GM18526 (cell line): ENCODE measurements around the gene BID.

Source experiments
- POLR2A ChIP-seq: IDR thresholded peaks from 3 replicates; pipeline ENCODE4 v1.6.1; 2011; ENCODE audit not compliant: insufficient read length; ENCODE audit errors: extremely low read depth

The BID gene

GRCh38 chr22:17807578-17808410, 33.5 kb upstream of the BID start:
- no peak for TF ChIP-seq POLR2A

- no peak for TF ChIP-seq POLR2A
These were observed 32.8 kb upstream of the BID start for GRCh38 chr22:17807086-17807485.

- no peak for TF ChIP-seq POLR2A
These were observed 32.2 kb upstream of the BID start for GRCh38 chr22:17806437-17806836.

GRCh38 chr22:17804331-17805080, 30.2 kb upstream of the BID start:
- TF ChIP-seq POLR2A: no peak

- TF ChIP-seq POLR2A: no peak
These were observed 29.5 kb upstream of the BID start for GRCh38 chr22:17803609-17804270.

GRCh38 chr22:17802822-17803221, 28.6 kb upstream of the BID start:
- no peak for TF ChIP-seq POLR2A

GRCh38 chr22:17802411-17802810, 28.1 kb upstream of the BID start:
- no peak for TF ChIP-seq POLR2A

GRCh38 chr22:17797721-17798559, 23.7 kb upstream of the BID start:
- peak; percentile 22 for TF ChIP-seq POLR2A

- TF ChIP-seq POLR2A: no peak
These were observed 22.4 kb upstream of the BID start for GRCh38 chr22:17796695-17797094.

- TF ChIP-seq POLR2A: peak; percentile 54
These were observed 21.6 kb upstream of the BID start for GRCh38 chr22:17795661-17796548.

- TF ChIP-seq POLR2A: no peak
These were observed 20.7 kb upstream of the BID start for GRCh38 chr22:17794726-17795542.

GRCh38 chr22:17792854-17793434, 18.7 kb upstream of the BID start:
- TF ChIP-seq POLR2A: no peak

- no peak for TF ChIP-seq POLR2A
These were observed 18.0 kb upstream of the BID start for GRCh38 chr22:17792299-17792698.
